HepG2 (cell line): ENCODE measurements around the gene CTNNA2. TPM values are rescaled to one million over a fixed set of nuclear protein-coding genes. Genes with fewer than 3 reads are reported as not detected.

Experiments
- ATAC-seq: fragments of 200-7000 bp; cut with Tn5 transposase; 3 replicates; pipeline ENCODE4 v1.9.1; 2020; ENCODE audit warnings: mild to moderate bottlenecking, moderate library complexity
- BruUV-seq: library from RNA; stranded (reverse); fragments of 400-500 nt; replicated peaks from 2 replicates; lab custom pipeline; 2021; lab: Mats Ljungman, UMichigan
- CTCF ChIA-PET: fragments of 300-600 bp; formaldehyde crosslinking; extraction: SDS; loops from one replicate; lab custom pipeline; 2021; ENCODE audit warnings: low total read pairs, inconsistent platforms, low intra/inter-chr PET ratio; lab: Yijun Ruan, JAX
- POLR2A ChIA-PET: fragments of 350-600 bp; sonication (Branson Sonifier 250); formaldehyde crosslinking; loops from one replicate; lab custom pipeline; 2020; ENCODE audit warnings: antibody characterized with exemption, inconsistent platforms; lab: Yijun Ruan, JAX
- DNase-seq: peaks from one replicate; pipeline ENCODE4 v3.0.0-alpha.2; 2015; ENCODE audit warnings: low spot score
- FAIRE-seq: peaks from 3 replicates; lab custom pipeline; 2011; peaks lifted over from hg19 to GRCh38; lab: Jason Lieb, UNC
- H2AFZ ChIP-seq: one replicate; pipeline ENCODE4 v1.6.1; 2011; ENCODE audit warnings: low read length, inconsistent platforms
- H3K27ac ChIP-seq: fragments of 300-600 bp; 3 replicates; pipeline ENCODE4 v1.8.0; 2011; ENCODE audit warnings: mixed run types, mild to moderate bottlenecking, mixed read lengths, low read length, inconsistent platforms; ENCODE audit not compliant: insufficient read depth; ENCODE audit errors: extremely low read length
- H3K27me3 ChIP-seq, 2 experiments: fragments of 200-600 bp in 1 of 2; 2 replicates in 1 of 2; 3 replicates in 1 of 2; pipeline versions ENCODE4 v1.6.0 to v1.8.0; 2011; ENCODE audit warnings: low read length in 2 of 2, mild to moderate bottlenecking in 2 of 2, moderate library complexity in 2 of 2, inconsistent platforms in 1 of 2; ENCODE audit not compliant: insufficient read depth in 2 of 2, control insufficient read depth in 1 of 2
- H3K36me3 ChIP-seq, 2 experiments: fragments of 200-600 bp in 1 of 2; replicated peaks in 1 of 2; 2 replicates in 1 of 2; 3 replicates in 1 of 2; pipeline versions ENCODE4 v1.5.1 to v1.8.0; 2011; ENCODE audit warnings: low read length in 2 of 2, inconsistent platforms in 1 of 2; ENCODE audit not compliant: insufficient read depth in 2 of 2, control insufficient read depth in 1 of 2
- H3K4me1 ChIP-seq: 2 replicates; pipeline ENCODE4 v1.5.1; 2012; ENCODE audit warnings: low read length, inconsistent platforms; ENCODE audit not compliant: insufficient read depth
- H3K4me2 ChIP-seq: 2 replicates; pipeline ENCODE4 v1.6.0; 2011; ENCODE audit warnings: low read depth, low read length, inconsistent platforms
- H3K4me3 ChIP-seq, 3 experiments: fragments of 200-600 bp in 1 of 3; sonication (generic), shearing (Covaris generic) in 1 of 3; replicated peaks in 1 of 3; 2 replicates each; pipeline ENCODE4 v1.5.1; 2011 to 2016; ENCODE audit warnings: low read length in 3 of 3, inconsistent platforms in 2 of 3, low read depth in 2 of 3, mild to moderate bottlenecking in 2 of 3, control low read depth in 1 of 3, mixed read lengths in 1 of 3; ENCODE audit not compliant: insufficient read depth in 1 of 3
- H3K79me2 ChIP-seq: one replicate; pipeline ENCODE4 v1.6.1; 2011; ENCODE audit warnings: low read length, inconsistent platforms; ENCODE audit not compliant: insufficient read depth
- H3K9ac ChIP-seq: 2 replicates; pipeline ENCODE4 v1.6.0; 2011; ENCODE audit warnings: mild to moderate bottlenecking, low read depth, low read length, inconsistent platforms; ENCODE audit not compliant: insufficient read depth
- H3K9me3 ChIP-seq: 2 replicates; pipeline ENCODE4 v1.5.1; 2012; ENCODE audit warnings: mild to moderate bottlenecking, low read length
- H4K20me1 ChIP-seq: 2 replicates; pipeline ENCODE4 v1.6.0; 2011; ENCODE audit warnings: inconsistent platforms, mild to moderate bottlenecking, low read length, moderate library complexity; ENCODE audit not compliant: insufficient read depth
- CTCF ChIP-seq: sonication (generic); formaldehyde crosslinking; IDR thresholded peaks from 2 replicates; pipeline ENCODE4 v1.5.0; 2020; ENCODE audit warnings: mild to moderate bottlenecking, missing genetic modification reagents, moderate library complexity
- FIP1L1 ChIP-seq: fragments of 200-400 bp; formaldehyde crosslinking; IDR thresholded peaks from 2 replicates; pipeline ENCODE4 v1.6.1; 2018; ENCODE audit warnings: low read depth, mild to moderate bottlenecking, low read length, moderate library complexity, borderline replicate concordance; ENCODE audit not compliant: insufficient read depth
- FOXM1 ChIP-seq: sonication (generic); formaldehyde crosslinking; IDR thresholded peaks from 2 replicates; pipeline ENCODE4 v1.5.0; 2020; ENCODE audit warnings: missing genetic modification reagents
- GTF3A ChIP-seq: sonication (generic); formaldehyde crosslinking; conservative IDR thresholded peaks from 2 replicates; pipeline ENCODE4 v1.4.0; 2020; ENCODE audit warnings: mild to moderate bottlenecking, missing genetic modification reagents
- MTF2 ChIP-seq: sonication (generic); formaldehyde crosslinking; IDR thresholded peaks from 2 replicates; pipeline ENCODE4 v1.5.0; 2020; ENCODE audit warnings: missing genetic modification reagents, borderline replicate concordance
- NFATC3 ChIP-seq: sonication (generic); formaldehyde crosslinking; IDR thresholded peaks from 2 replicates; pipeline ENCODE4 v1.5.1; 2020; ENCODE audit warnings: mild to moderate bottlenecking, missing genetic modification reagents
- NFE2 ChIP-seq: sonication (generic); formaldehyde crosslinking; IDR thresholded peaks from 2 replicates; pipeline ENCODE4 v1.4.0; 2020; ENCODE audit warnings: missing genetic modification reagents
- RFX1 ChIP-seq: fragments of 450-650 bp; IDR thresholded peaks from 2 replicates; pipeline ENCODE4 v1.6.1; 2017
- SALL2 ChIP-seq: sonication (generic); formaldehyde crosslinking; IDR thresholded peaks from 2 replicates; pipeline ENCODE4 v1.8.1; 2023; ENCODE audit warnings: mild to moderate bottlenecking, missing genetic modification reagents, inconsistent platforms
- SMC3 ChIP-seq: IDR thresholded peaks from 2 replicates; pipeline ENCODE4 v1.6.1; 2011; ENCODE audit warnings: low read length, improper control_type of control experiment
- STAG1 ChIP-seq: sonication (generic); formaldehyde crosslinking; IDR thresholded peaks from 2 replicates; pipeline ENCODE4 v1.4.0; 2020; ENCODE audit warnings: missing genetic modification reagents
- ZNF10 ChIP-seq: sonication (generic); formaldehyde crosslinking; IDR thresholded peaks from 2 replicates; pipeline ENCODE4 v1.4.0; 2020; ENCODE audit warnings: mild to moderate bottlenecking, low read depth, missing genetic modification reagents, borderline replicate concordance
- ZNF205 ChIP-seq: IDR thresholded peaks from 2 replicates; pipeline ENCODE4 v1.6.1; 2018; ENCODE audit warnings: missing biosample characterization, missing genetic modification reagents
- ZNF224 ChIP-seq: sonication (generic); formaldehyde crosslinking; IDR thresholded peaks from 2 replicates; pipeline ENCODE4 v1.5.0; 2020; ENCODE audit warnings: mild to moderate bottlenecking, missing genetic modification reagents
- ZNF235 ChIP-seq: sonication (generic); formaldehyde crosslinking; IDR thresholded peaks from 2 replicates; pipeline ENCODE4 v1.8.1; 2023; ENCODE audit warnings: mild to moderate bottlenecking, missing genetic modification reagents, borderline replicate concordance
- ZNF83 ChIP-seq: sonication (generic); formaldehyde crosslinking; IDR thresholded peaks from 2 replicates; pipeline ENCODE4 v1.4.0; 2020; ENCODE audit warnings: missing genetic modification reagents, mild to moderate bottlenecking, borderline replicate concordance
- ZSCAN20 ChIP-seq: sonication (generic); formaldehyde crosslinking; IDR thresholded peaks from 2 replicates; pipeline ENCODE4 v1.4.0; 2020; ENCODE audit warnings: missing genetic modification reagents, mild to moderate bottlenecking, borderline replicate concordance
- ZSCAN30 ChIP-seq: sonication (generic); formaldehyde crosslinking; IDR thresholded peaks from 2 replicates; pipeline ENCODE4 v1.5.0; 2020; ENCODE audit warnings: mild to moderate bottlenecking, missing genetic modification reagents
- WGBS: methylation state at CpG from one replicate; pipeline ENCODE4 v1.1.6; 2017; ENCODE audit warnings: low lambda C conversion rate; 5-methylcytosine and 5-hydroxymethylcytosine counted together
- in situ Hi-C: cut with HindIII; loops from 2 replicates; pipeline ENCODE4 v1.10.0; 2017; ENCODE audit warnings: low pct_unique_long_range_greater_than_20kb; ENCODE audit not compliant: extremely low pct_ligation_motif_present
- intact Hi-C: fragments of 100-400 bp; cut with micrococcal nuclease; formaldehyde crosslinking; loops from one replicate; pipeline ENCODE4 v1.10.0; 2022; ENCODE audit not compliant: unreplicated experiment
- polyA plus RNA-seq, 8 experiments: library from polyadenylated mRNA; depleted of rRNA in 3 of 8; stranded (reverse) in 7 of 8; unstranded in 1 of 8; fragments of >200 nt; fragmentation: Illumina TruSeq in 4 of 8; extraction: Trizol in 4 of 8; gene quantifications; 2 replicates each; pipeline versions ENCODE4 v1.2.1 to v1.2.3, GENCODE V29; 2011 to 2016; ENCODE audit warnings: low read depth in 4 of 8, missing spikeins in 1 of 8, mixed read lengths in 1 of 8; ENCODE audit not compliant: insufficient read depth in 1 of 8
- total RNA-seq, 5 experiments: library from RNA; depleted of rRNA; stranded (reverse); fragments of >200 nt; fragmentation: Illumina TruSeq; extraction: Trizol; gene quantifications; 2 replicates each; pipeline ENCODE4 v1.2.3, GENCODE V29; 2016; ENCODE audit warnings: low read depth in 1 of 5

Gene CTNNA2
- total and polyA plus RNA-seq, 2 of the 13 experiments (the other 11 are each of a cell fraction or from before 2014, with no cell fraction given): not detected

DNA sequence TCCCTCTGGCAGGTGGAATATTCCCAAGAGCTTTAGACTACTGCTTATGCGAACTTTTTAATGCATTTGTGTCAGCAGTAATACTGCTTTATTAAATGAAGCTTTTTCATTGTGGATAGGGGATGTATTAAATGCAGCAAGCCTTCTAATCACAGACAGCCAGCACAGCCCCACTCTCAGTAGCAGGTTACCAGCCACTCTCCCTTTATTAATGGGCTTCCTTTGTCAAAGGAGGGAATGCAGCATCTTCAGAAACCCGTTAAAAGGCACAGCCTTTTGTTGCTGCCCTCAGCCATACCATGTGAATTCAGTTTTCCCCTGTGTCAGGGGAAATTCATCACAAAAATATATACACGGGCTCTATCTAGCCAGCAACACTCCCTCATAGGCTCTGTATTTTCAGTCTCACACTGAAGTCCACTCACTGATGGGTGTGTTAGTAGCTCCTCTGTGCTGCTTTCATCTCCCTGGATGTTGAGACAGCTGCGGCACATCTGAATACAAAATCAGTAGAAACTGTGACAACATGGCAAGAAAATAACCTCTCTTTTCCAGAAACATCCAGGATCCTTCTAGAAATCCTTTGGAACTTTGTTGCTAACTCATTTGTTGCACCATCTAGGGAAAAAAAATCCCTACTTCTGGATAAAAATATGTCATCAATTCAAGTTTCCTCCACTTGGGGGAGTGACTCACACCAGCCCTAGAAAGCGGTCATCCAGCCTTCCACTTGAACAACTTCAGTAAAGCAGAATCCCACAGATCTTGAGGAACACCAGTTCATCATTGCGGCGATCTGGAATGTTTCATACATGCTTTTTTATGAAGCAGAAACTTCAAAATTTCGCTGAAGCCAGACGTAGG lies 743.3 kb downstream of the CTNNA2 start:
- Histone ChIP-seq H3K9ac (no peak overlapping the region), H3K9me3 (no peaks in the 10 kb centered on the region), H3K4me2 (no peak overlapping the region), H3K27me3 (no peaks in the 10 kb centered on the region), H3K36me3 (no peaks in the 10 kb centered on the region), H3K79me2 (no peaks in the 10 kb centered on the region), H3K4me1 (no peaks in the 10 kb centered on the region), H2AFZ (no peak overlapping the region), H3K27ac (no peak overlapping the region), H3K4me3 (no peak overlapping the region), H4K20me1 (no peaks in the 10 kb centered on the region)
- peak; percentile 21 for DNase-seq
- no TSS peak for BruUV-seq
- WGBS: 10% methylated on average over 9 of the region's 9 CpGs
- peak; percentile 35 for TF ChIP-seq CTCF (CRISPR knock-in tag)
- TF ChIP-seq SMC3: peak; percentile 19; the same call in 1 of the 2 replicates
- no peak for TF ChIP-seq ZNF224
- peak; percentile 38; the same call in 1 of the 2 replicates for TF ChIP-seq STAG1 (CRISPR knock-in tag)
- intact Hi-C loops: no loop called here
- in situ Hi-C loops: no loop called here
- ATAC-seq: peak; percentile 64
- ChIA-PET CTCF (no interaction called here), POLR2A (no interaction called here)
- FAIRE-seq: peak; percentile 90

- Histone ChIP-seq H4K20me1 (no peaks in the 10 kb centered on the region), H3K9ac (no peak overlapping the region), H3K4me3 (no peak overlapping the region), H3K79me2 (no peaks in the 10 kb centered on the region), H3K27ac (no peak overlapping the region), H3K9me3 (no peaks in the 10 kb centered on the region), H3K4me1 (no peaks in the 10 kb centered on the region), H2AFZ (no peak overlapping the region), H3K36me3 (no peaks in the 10 kb centered on the region), H3K27me3 (no peaks in the 10 kb centered on the region), H3K4me2 (no peak overlapping the region)
- intact Hi-C loops: no loop called here
- ChIA-PET POLR2A (no interaction called here), CTCF (no interaction called here)
- DNase-seq: no peak
- no peak for ATAC-seq
- in situ Hi-C loops: no loop called here
- no TSS peak for BruUV-seq
- 22% methylated on average over 3 of the region's 3 CpGs for whole genome bisulfite sequencing
- no peak for FAIRE-seq
- TF ChIP-seq MTF2 (CRISPR knock-in tag) (no peak), ZSCAN30 (CRISPR knock-in tag) (no peak), ZNF10 (CRISPR knock-in tag) (no peak), FOXM1 (CRISPR knock-in tag) (no peak), NFATC3 (CRISPR knock-in tag) (no peak), ZSCAN20 (CRISPR knock-in tag) (no peak), ZNF83 (no peak), ZNF205 (CRISPR knock-in tag) (no peak), GTF3A (no peak), NFE2 (CRISPR knock-in tag) (no peak), RFX1 (no peak), ZNF235 (CRISPR knock-in tag) (no peak), FIP1L1 (no peak), SALL2 (CRISPR knock-in tag) (no peak)
These were observed 743.9 kb downstream of the CTNNA2 start for GRCh38 chr2:80256782-80257167.
